SK-N-SH (cell line): Measurements from ENCODE around the gene C6orf136. TPM values are rescaled to one million over a fixed set of nuclear protein-coding genes. Genes with fewer than 3 reads are reported as not detected.

Experiments used
- CTCF ChIA-PET: fragments of 300-600, 350-600 bp; formaldehyde crosslinking; extraction: SDS; loops from one replicate; lab custom pipeline; 2021; lab: Yijun Ruan, JAX
- POLR2A ChIA-PET: fragments of 350-600 bp; sonication (Branson Sonifier 250); formaldehyde crosslinking; extraction: SDS; loops from one replicate; lab custom pipeline; 2020; ENCODE audit warnings: antibody characterized with exemption, inconsistent platforms; lab: Yijun Ruan, JAX
- DNase-seq: peaks from one replicate; pipeline ENCODE4 v3.0.0; 2012
- H2AFZ ChIP-seq: fragments of 200-600 bp; sonication (generic); 2 replicates; pipeline ENCODE4 v1.8.1; 2016; ENCODE audit warnings: antibody characterized with exemption, mild to moderate bottlenecking, low read depth
- H3F3A ChIP-seq: fragments of 200-600 bp; sonication (generic); replicated peaks from 2 replicates; pipeline ENCODE3; 2016; ENCODE audit warnings: antibody characterized with exemption, mild to moderate bottlenecking; ENCODE audit not compliant: insufficient read depth
- H3K27ac ChIP-seq, 2 experiments: fragments of 200-500 bp in 1 of 2; fragments of 200-600 bp in 1 of 2; sonication (Bioruptor generic) in 1 of 2; sonication (generic), shearing (Covaris generic) in 1 of 2; 2 replicates each; pipeline versions ENCODE4 v1.5.1 to v1.6.1; 2014 to 2016; ENCODE audit warnings: low read depth in 2 of 2, inconsistent platforms in 1 of 2, low read length in 1 of 2, mild to moderate bottlenecking in 1 of 2, mixed read lengths in 1 of 2
- H3K27me3 ChIP-seq: fragments of 200-600 bp; sonication (generic), shearing (Covaris generic); 2 replicates; pipeline ENCODE4 v1.6.1; 2016; ENCODE audit warnings: mixed run types; ENCODE audit not compliant: insufficient read depth
- H3K36me3 ChIP-seq, 2 experiments: fragments of 200-500 bp in 1 of 2; fragments of 200-600 bp in 1 of 2; sonication (Bioruptor generic) in 1 of 2; sonication (generic) in 1 of 2; replicated peaks in 1 of 2; 2 replicates each; pipeline versions ENCODE3 to v1.5.1; 2014 to 2016; ENCODE audit warnings: low read length in 1 of 2, mild to moderate bottlenecking in 1 of 2; ENCODE audit not compliant: insufficient read depth in 2 of 2, control insufficient read depth in 1 of 2
- H3K4me1 ChIP-seq, 2 experiments: fragments of 200-500 bp in 1 of 2; fragments of 200-600 bp in 1 of 2; sonication (Bioruptor generic) in 1 of 2; sonication (generic), shearing (Covaris generic) in 1 of 2; 2 replicates each; pipeline versions ENCODE4 v1.5.1 to v1.6.1; 2014 to 2016; ENCODE audit warnings: low read depth in 1 of 2, low read length in 1 of 2, mixed run types in 1 of 2; ENCODE audit not compliant: insufficient read depth in 2 of 2, control insufficient read depth in 1 of 2
- H3K4me2 ChIP-seq: fragments of 200-600 bp; sonication (generic), shearing (Covaris generic); 2 replicates; pipeline ENCODE4 v1.6.1; 2017; ENCODE audit warnings: mixed run types
- H3K4me3 ChIP-seq, 2 experiments: fragments of 200-500 bp in 1 of 2; fragments of 200-600 bp in 1 of 2; sonication (Bioruptor generic) in 1 of 2; sonication (generic), shearing (Covaris generic) in 1 of 2; 2 replicates each; pipeline versions ENCODE4 v1.5.1 to v1.8.1; 2014 to 2016; ENCODE audit warnings: low read depth in 2 of 2, inconsistent platforms in 1 of 2, low read length in 1 of 2, mild to moderate bottlenecking in 1 of 2, mixed read lengths in 1 of 2, moderate library complexity in 1 of 2
- H3K79me2 ChIP-seq: fragments of 200-600 bp; sonication (generic); 2 replicates; pipeline ENCODE4 v1.8.1; 2017; ENCODE audit warnings: mild to moderate bottlenecking; ENCODE audit not compliant: insufficient read depth
- H3K9ac ChIP-seq: fragments of 200-600 bp; sonication (generic); 2 replicates; pipeline ENCODE4 v1.6.1; 2017; ENCODE audit warnings: mixed run types
- H3K9me2 ChIP-seq: fragments of 200-600 bp; sonication (generic); 2 replicates; pipeline ENCODE4 v1.6.1; 2017; ENCODE audit warnings: mixed run types
- H3K9me3 ChIP-seq: fragments of 200-600 bp; sonication (generic); 2 replicates; pipeline ENCODE4 v1.6.1; 2017; ENCODE audit warnings: mixed run types, mild to moderate bottlenecking, moderate library complexity
- H4K20me1 ChIP-seq: fragments of 200-600 bp; sonication (generic); 2 replicates; pipeline ENCODE4 v1.6.1; 2017; ENCODE audit warnings: mild to moderate bottlenecking, mixed run types; ENCODE audit not compliant: insufficient read depth
- CHD2 ChIP-seq: fragments of 150-350 bp; IDR thresholded peaks from 2 replicates; pipeline ENCODE4 v1.6.1; 2018; ENCODE audit warnings: low read length; ENCODE audit not compliant: partially characterized antibody
- CTCF ChIP-seq: fragments of 200-600 bp; sonication (generic); IDR thresholded peaks from 2 replicates; pipeline ENCODE4 v1.6.1; 2017; ENCODE audit warnings: antibody characterized with exemption, mild to moderate bottlenecking, moderate library complexity
- EZH2phosphoT487 ChIP-seq: fragments of 200-600 bp; sonication (generic); IDR thresholded peaks from 2 replicates; pipeline ENCODE4 v1.6.1; 2017; ENCODE audit warnings: low read depth, mixed run types, mild to moderate bottlenecking, antibody characterized with exemption, moderate library complexity, borderline replicate concordance
- GABPA ChIP-seq: IDR thresholded peaks from 2 replicates; pipeline ENCODE4 v1.4.0; 2012; ENCODE audit warnings: low read depth, mild to moderate bottlenecking
- NFIC ChIP-seq: IDR thresholded peaks from 2 replicates; pipeline ENCODE4 v1.4.0; 2012; ENCODE audit warnings: borderline replicate concordance
- NRF1 ChIP-seq: IDR thresholded peaks from 2 replicates; pipeline ENCODE4 v1.6.1; 2012; ENCODE audit warnings: low read depth, mild to moderate bottlenecking, low read length
- RAD21 ChIP-seq: IDR thresholded peaks from 2 replicates; pipeline ENCODE4 v1.6.1; 2012; ENCODE audit warnings: mild to moderate bottlenecking, low read length
- RCOR1 ChIP-seq: fragments of 150-350 bp; IDR thresholded peaks from 2 replicates; pipeline ENCODE4 v1.6.1; 2017; ENCODE audit warnings: antibody characterized with exemption, low read length
- RXRA ChIP-seq: IDR thresholded peaks from 2 replicates; pipeline ENCODE4 v1.4.0; 2012; ENCODE audit warnings: low read depth, mild to moderate bottlenecking, borderline replicate concordance
- SIN3A ChIP-seq: IDR thresholded peaks from 2 replicates; pipeline ENCODE4 v1.6.1; 2012; ENCODE audit warnings: low read depth, mild to moderate bottlenecking, low read length, moderate library complexity, borderline replicate concordance
- TCF12 ChIP-seq: IDR thresholded peaks from 2 replicates; pipeline ENCODE4 v1.4.0; 2012
- TEAD4 ChIP-seq: IDR thresholded peaks from 2 replicates; pipeline ENCODE4 v1.4.0; 2012; ENCODE audit warnings: mild to moderate bottlenecking, borderline replicate concordance; ENCODE audit not compliant: insufficient read depth
- WGBS: methylation state at CpG from one replicate; pipeline ENCODE4 v1.1.6; 2017; ENCODE audit warnings: low lambda C conversion rate; 5-methylcytosine and 5-hydroxymethylcytosine counted together
- polyA plus RNA-seq, 3 experiments: library from polyadenylated mRNA; depleted of rRNA; stranded (reverse); fragments of >200 nt; gene quantifications; 2 replicates each; pipeline ENCODE4 v1.2.3, GENCODE V29; 2012

The C6orf136 gene
- polyA plus RNA-seq, 1 of the 3 experiments (the other 2 are of a cell fraction), result 14.3 TPM

GRCh38 chr6:30635834-30636233 is 11.1 kb upstream of the C6orf136 start:
- no peak overlapping the region for H2AFZ ChIP-seq
- no peak overlapping the region for H3K27ac ChIP-seq
- H3K9me2 ChIP-seq, result no peaks in the 10 kb centered on the region
- H3K4me2 ChIP-seq, result no peak overlapping the region
- CTCF ChIA-PET, result no interaction called here
- H3K4me1 ChIP-seq, result no peaks in the 10 kb centered on the region
- no peak for DNase-seq
- H3K36me3 ChIP-seq, result peaks cover 19 to 33% of the 10 kb centered on the region in 2 experiments
- POLR2A ChIA-PET, result no interaction called here
- H3K4me3 ChIP-seq, result no peak overlapping the region
- H4K20me1 ChIP-seq, result no peaks in the 10 kb centered on the region
- H3K27me3 ChIP-seq, result no peaks in the 10 kb centered on the region
- TF ChIP-seq TCF12 (no peak), CHD2 (no peak), NRF1 (no peak), RXRA (no peak), CTCF (no peak)
- WGBS, result 98% methylated on average over 3 of the region's 3 CpGs
- peaks cover 6% of the 10 kb centered on the region; the same call in 1 of the 2 replicates for H3K79me2 ChIP-seq
- peaks cover 3% of the 10 kb centered on the region for H3F3A ChIP-seq
- no peak overlapping the region for H3K9ac ChIP-seq
- H3K9me3 ChIP-seq, result no peaks in the 10 kb centered on the region

- no peaks in the 10 kb centered on the region for H3K27me3 ChIP-seq
- H4K20me1 ChIP-seq, result no peaks in the 10 kb centered on the region
- H3K27ac ChIP-seq, result no peak overlapping the region
- no peak for DNase-seq
- no peaks in the 10 kb centered on the region for H3K9me3 ChIP-seq
- peaks cover 9% of the 10 kb centered on the region for H3F3A ChIP-seq
- no peak overlapping the region for H3K9ac ChIP-seq
- H3K4me2 ChIP-seq, result no peak overlapping the region
- no peak overlapping the region for H3K4me3 ChIP-seq
- H2AFZ ChIP-seq, result no peak overlapping the region
- TF ChIP-seq RXRA (no peak), RCOR1 (no peak), EZH2phosphoT487 (no peak), RAD21 (no peak), TEAD4 (no peak), TCF12 (no peak), SIN3A (no peak), NFIC (no peak), NRF1 (no peak), GABPA (no peak)
- ChIA-PET CTCF (interaction anchor here (0.7 to 1.2 kb wide), 3 partner anchors 25 to 96 kb away, joined by 3 read pairs; no protein-coding TSS in a partner anchor), POLR2A (no interaction called here)
- no peaks in the 10 kb centered on the region for H3K4me1 ChIP-seq
- 92% methylated on average over 5 of the region's 10 CpGs for WGBS
- peaks cover 28 to 44% of the 10 kb centered on the region in 2 experiments for H3K36me3 ChIP-seq
- peaks cover 3% of the 10 kb centered on the region for H3K79me2 ChIP-seq
- no peaks in the 10 kb centered on the region for H3K9me2 ChIP-seq
These were observed 6.5 kb upstream of the C6orf136 start for GRCh38 chr6:30640481-30640880.
